Osteoblast (primary cell): ENCODE measurements around the gene PRSS12. TPM values are rescaled to one million over a fixed set of nuclear protein-coding genes. Genes with fewer than 3 reads are reported as not detected.
A peak's percentile ranks its signal among the peaks of the same experiment; 100 is the strongest.

Experiments used
- DNase-seq: peaks from one replicate; pipeline ENCODE4 v3.0.0; 2011; ENCODE audit warnings: low spot score, mixed read lengths; ENCODE audit not compliant: insufficient read length; ENCODE audit errors: missing footprints
- H2AFZ ChIP-seq: 2 replicates; pipeline ENCODE4 v1.6.0; 2011; ENCODE audit warnings: mild to moderate bottlenecking, low read length
- H3K27ac ChIP-seq: 2 replicates; pipeline ENCODE4 v1.5.1; 2011; ENCODE audit warnings: mild to moderate bottlenecking, low read depth, low read length, moderate library complexity
- H3K27me3 ChIP-seq: 2 replicates; pipeline ENCODE4 v1.6.0; 2012; ENCODE audit warnings: mild to moderate bottlenecking, control low read depth, inconsistent platforms, low read length, moderate library complexity; ENCODE audit not compliant: insufficient read depth
- H3K36me3 ChIP-seq: 2 replicates; pipeline ENCODE4 v1.5.1; 2011; ENCODE audit warnings: mild to moderate bottlenecking, low read length, control low read depth, moderate library complexity; ENCODE audit not compliant: insufficient read depth
- H3K4me1 ChIP-seq: 2 replicates; pipeline ENCODE4 v1.5.1; 2011; ENCODE audit warnings: mild to moderate bottlenecking, low read length, control low read depth, moderate library complexity; ENCODE audit not compliant: insufficient read depth
- H3K4me2 ChIP-seq: 2 replicates; pipeline ENCODE4 v1.6.0; 2011; ENCODE audit warnings: mild to moderate bottlenecking, low read length; ENCODE audit not compliant: insufficient read depth
- H3K4me3 ChIP-seq: fragments of 200-600 bp; sonication (generic); 3 replicates; pipeline ENCODE4 v1.5.1; 2012; ENCODE audit warnings: mild to moderate bottlenecking, low read length, inconsistent platforms; ENCODE audit not compliant: insufficient read depth
- H3K79me2 ChIP-seq: 2 replicates; pipeline ENCODE4 v1.6.0; 2012; ENCODE audit warnings: mild to moderate bottlenecking, low read length, control low read depth, inconsistent platforms; ENCODE audit not compliant: insufficient read depth
- H3K9me3 ChIP-seq: 2 replicates; pipeline ENCODE4 v1.5.1; 2011; ENCODE audit warnings: low read depth, low read length, control low read depth
- H4K20me1 ChIP-seq: 2 replicates; pipeline ENCODE4 v1.6.0; 2012; ENCODE audit warnings: mild to moderate bottlenecking, low read length, control low read depth; ENCODE audit not compliant: insufficient read depth
- total RNA-seq: library from RNA; depleted of rRNA; stranded (reverse); fragments of >200 nt; gene quantifications from 2 replicates; pipeline ENCODE4 v1.2.3, GENCODE V29; 2012
- TF ChIP-seq, protein P1 (sequence below): IDR thresholded peaks from 2 replicates; pipeline ENCODE4 v1.5.1; 2011; ENCODE audit warnings: mild to moderate bottlenecking, low read depth, low read length, moderate library complexity; ENCODE audit errors: extremely low read depth

Gene PRSS12
- total RNA-seq, 1 donor = 9.4 TPM

DNA sequence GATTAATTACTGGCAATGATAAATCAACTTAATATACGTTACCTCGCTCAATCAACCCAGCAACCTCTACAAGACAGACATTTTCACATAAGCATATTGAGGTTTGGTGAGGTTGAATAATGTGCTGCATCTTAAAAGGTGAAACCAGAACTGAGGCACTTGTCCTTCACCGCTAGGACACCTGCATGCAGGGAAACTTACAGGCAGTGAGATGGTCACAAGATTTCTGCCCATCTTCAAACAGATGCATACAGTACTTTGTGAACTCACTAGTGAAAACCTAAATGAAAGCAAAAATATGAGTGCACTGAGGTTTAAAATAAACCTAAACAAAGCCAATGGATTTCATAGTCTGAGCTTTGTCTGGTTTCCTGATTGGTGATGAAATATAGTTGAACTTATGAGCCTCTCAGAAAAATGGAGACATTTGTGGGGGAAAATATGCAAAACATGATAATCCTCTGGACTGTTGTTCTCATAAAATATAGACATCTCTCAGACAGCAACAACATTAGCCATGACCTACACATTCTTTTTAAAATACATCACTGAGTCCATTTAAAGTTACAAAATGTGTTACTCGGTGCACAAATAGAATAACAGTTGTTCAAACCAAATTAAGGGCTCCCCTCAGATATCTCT is 20.9 kb upstream of the PRSS12 start:
- Histone ChIP-seq H3K36me3 (no peaks in the 10 kb centered on the region), H3K9me3 (no peaks in the 10 kb centered on the region), H3K4me1 (peaks cover 4% of the 10 kb centered on the region), H3K4me2 (peak overlapping the region; percentile 15), H3K4me3 (no peak overlapping the region), H4K20me1 (no peaks in the 10 kb centered on the region), H3K27me3 (peaks cover 4% of the 10 kb centered on the region), H3K27ac (no peak overlapping the region), H3K79me2 (no peaks in the 10 kb centered on the region), H2AFZ (no peak overlapping the region)
- TF ChIP-seq, protein P1, sequence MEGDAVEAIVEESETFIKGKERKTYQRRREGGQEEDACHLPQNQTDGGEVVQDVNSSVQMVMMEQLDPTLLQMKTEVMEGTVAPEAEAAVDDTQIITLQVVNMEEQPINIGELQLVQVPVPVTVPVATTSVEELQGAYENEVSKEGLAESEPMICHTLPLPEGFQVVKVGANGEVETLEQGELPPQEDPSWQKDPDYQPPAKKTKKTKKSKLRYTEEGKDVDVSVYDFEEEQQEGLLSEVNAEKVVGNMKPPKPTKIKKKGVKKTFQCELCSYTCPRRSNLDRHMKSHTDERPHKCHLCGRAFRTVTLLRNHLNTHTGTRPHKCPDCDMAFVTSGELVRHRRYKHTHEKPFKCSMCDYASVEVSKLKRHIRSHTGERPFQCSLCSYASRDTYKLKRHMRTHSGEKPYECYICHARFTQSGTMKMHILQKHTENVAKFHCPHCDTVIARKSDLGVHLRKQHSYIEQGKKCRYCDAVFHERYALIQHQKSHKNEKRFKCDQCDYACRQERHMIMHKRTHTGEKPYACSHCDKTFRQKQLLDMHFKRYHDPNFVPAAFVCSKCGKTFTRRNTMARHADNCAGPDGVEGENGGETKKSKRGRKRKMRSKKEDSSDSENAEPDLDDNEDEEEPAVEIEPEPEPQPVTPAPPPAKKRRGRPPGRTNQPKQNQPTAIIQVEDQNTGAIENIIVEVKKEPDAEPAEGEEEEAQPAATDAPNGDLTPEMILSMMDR = no peak
- DNase-seq = no peak

DNA sequence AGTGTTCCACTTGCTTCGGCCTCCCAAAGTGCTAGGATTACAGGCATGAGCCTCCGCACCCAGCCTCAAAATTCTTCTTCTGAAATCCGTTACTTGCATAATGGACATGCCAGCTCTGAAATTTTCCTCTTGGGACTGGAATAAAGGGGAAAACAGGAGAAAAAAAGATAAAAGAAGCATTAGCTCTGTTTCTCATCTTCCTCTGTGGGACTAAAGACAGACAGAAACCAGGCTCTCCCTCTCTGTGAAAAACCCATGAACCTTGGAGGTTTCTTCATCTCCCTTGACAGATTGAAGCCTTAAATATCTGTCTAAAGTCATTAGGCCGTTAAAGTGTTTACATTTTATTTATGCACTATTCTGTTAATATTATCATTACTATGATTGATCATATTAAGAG is 19.4 kb upstream of the PRSS12 start:
- Histone ChIP-seq H3K4me3 (no peak overlapping the region), H3K4me1 (peaks cover 4% of the 10 kb centered on the region), H3K9me3 (no peaks in the 10 kb centered on the region), H3K4me2 (no peak overlapping the region), H3K27ac (no peak overlapping the region), H3K27me3 (peaks cover 4% of the 10 kb centered on the region), H3K79me2 (no peaks in the 10 kb centered on the region), H4K20me1 (no peaks in the 10 kb centered on the region), H2AFZ (no peak overlapping the region), H3K36me3 (no peaks in the 10 kb centered on the region)
- TF ChIP-seq, protein P1 = no peak
- no peak for DNase-seq

DNA sequence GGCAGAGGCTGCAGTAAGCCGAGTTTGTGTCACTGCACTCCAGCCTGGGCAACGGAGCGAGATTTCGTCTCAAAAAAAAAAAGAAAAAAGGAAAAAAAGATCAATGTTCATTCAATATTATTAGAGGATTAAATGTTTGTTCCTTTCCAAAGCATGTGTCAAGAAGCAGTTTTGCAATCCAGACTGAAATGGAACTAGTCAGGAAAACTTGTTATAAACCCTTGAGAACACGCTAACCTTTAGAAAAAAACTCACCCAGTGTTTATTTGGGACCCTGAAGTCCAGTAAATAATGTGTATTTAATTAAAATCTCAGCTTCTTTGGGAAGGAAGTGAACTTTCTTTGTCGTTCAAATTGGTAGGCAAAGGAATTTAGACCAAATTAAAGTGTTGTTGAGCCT is 16.4 kb upstream of the PRSS12 start:
- Histone ChIP-seq H4K20me1 (no peaks in the 10 kb centered on the region), H3K4me1 (peaks cover 4% of the 10 kb centered on the region), H2AFZ (no peak overlapping the region), H3K9me3 (no peaks in the 10 kb centered on the region), H3K4me2 (no peak overlapping the region), H3K36me3 (no peaks in the 10 kb centered on the region), H3K4me3 (no peak overlapping the region), H3K27ac (no peak overlapping the region), H3K27me3 (peaks cover 10% of the 10 kb centered on the region), H3K79me2 (no peaks in the 10 kb centered on the region)
- DNase-seq = no peak
- TF ChIP-seq, protein P1 = no peak

DNA sequence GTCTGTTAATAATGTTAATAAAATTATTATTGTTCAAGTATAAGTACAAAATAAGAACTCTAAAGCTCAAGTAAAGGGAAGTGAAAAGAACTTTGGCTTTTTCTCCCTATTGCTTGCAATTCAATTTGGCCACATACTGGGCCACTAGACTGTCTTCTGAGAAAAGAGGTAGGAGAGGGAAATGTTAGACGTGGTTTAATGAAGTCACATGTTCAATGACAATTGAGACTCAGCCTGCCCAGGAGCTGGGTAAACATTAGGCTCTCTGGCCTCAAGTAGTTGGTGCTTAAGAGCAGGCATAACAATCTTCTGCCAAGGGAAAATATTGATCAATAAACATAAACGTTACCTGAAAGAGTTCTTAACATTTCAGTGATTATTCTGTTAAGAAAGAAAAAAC is 15.1 kb upstream of the PRSS12 start:
- Histone ChIP-seq H3K27ac (no peak overlapping the region), H3K9me3 (no peaks in the 10 kb centered on the region), H3K27me3 (peaks cover 21% of the 10 kb centered on the region), H4K20me1 (no peaks in the 10 kb centered on the region), H3K4me3 (no peak overlapping the region), H2AFZ (no peak overlapping the region), H3K4me2 (no peak overlapping the region), H3K36me3 (no peaks in the 10 kb centered on the region), H3K4me1 (no peaks in the 10 kb centered on the region), H3K79me2 (no peaks in the 10 kb centered on the region)
- no peak for DNase-seq
- TF ChIP-seq, protein P1 = no peak
